Gastrocnemius medialis (tissue), 4 donors: ENCODE measurements around the gene DACT1.

Experiments used
- CTCF ChIP-seq, 5 experiments: fragments of 450-650 bp in 3 of 5; fragments of 200-600 bp in 2 of 5; sonication (generic) in 2 of 5; IDR thresholded peaks in 4 of 5; conservative IDR thresholded peaks in 1 of 5; 1 replicate in 4 of 5; 2 replicates in 1 of 5; pipeline ENCODE4 v1.5.1; 2016 to 2019; ENCODE audit warnings: antibody characterized with exemption in 5 of 5, mild to moderate bottlenecking in 3 of 5, moderate library complexity in 3 of 5
- POLR2A ChIP-seq, 2 donors: fragments of 450-650 bp; IDR thresholded peaks; one replicate each; pipeline ENCODE4 v1.6.1; 2017; ENCODE audit warnings: antibody characterized with exemption in 2 of 2, mild to moderate bottlenecking in 2 of 2, moderate library complexity in 2 of 2

GRCh38 chr14:58666737-58667136 is 29.0 kb downstream of the DACT1 start:
- no peak for TF ChIP-seq POLR2A (IDR thresholded peaks at IDR 0.05)
- no peak for TF ChIP-seq CTCF (IDR thresholded peaks at IDR 0.05 in 4 of 5, conservative IDR thresholded peaks at IDR 0.05 in 1 of 5)
